ENCODE data around the gene KCNN3. TPM values are rescaled to one million over a fixed set of nuclear protein-coding genes. Genes with fewer than 3 reads are reported as not detected.

Gene KCNN3
- total RNA-seq, 1 experiment from 2014 or later = 0.26 TPM

DNA sequence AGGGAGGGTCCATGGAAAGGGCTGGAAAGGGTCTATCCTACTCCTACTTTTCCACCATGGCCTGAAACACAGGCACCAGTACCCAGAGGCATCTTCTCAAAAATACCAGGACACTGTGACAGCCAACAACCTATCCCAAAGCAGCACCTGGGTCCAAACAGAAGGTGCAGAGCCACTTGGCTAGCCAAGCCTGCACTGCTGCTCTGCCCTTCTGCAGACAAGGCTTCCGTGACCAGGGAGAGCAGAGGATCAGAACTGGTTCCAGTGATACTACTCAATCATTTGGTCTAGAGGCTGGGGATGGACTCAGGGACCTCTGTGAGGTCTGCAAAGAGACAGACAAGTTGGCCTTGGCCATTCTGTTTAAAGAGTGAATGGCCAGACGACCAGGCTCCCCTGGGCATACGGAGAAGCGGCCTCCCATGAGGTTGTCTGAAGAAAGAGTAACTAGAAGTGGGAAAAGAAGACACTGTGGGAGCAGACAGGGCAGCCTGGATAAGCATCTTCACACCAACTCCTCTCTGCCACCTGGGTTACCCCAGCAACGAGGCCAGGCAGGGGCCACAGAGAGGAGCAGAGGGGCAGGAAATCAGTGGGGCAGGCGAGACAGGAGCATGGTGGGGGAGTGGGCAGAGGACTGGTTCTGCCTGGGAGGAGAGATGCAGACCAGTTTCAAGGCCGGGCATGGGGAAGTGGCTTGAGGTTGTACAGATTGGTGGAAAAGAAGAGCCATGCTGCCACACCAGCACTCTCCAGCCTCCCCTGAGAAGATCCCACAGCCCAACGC is 5.7 kb downstream of the KCNN3 start:
- POLR2A ChIA-PET (ENCODE audit: unreplicated experiment) = no interaction called here
- Histone ChIP-seq H3K27ac (ENCODE audit: low read length) (no peak overlapping the region), H3K4me2 (ENCODE audit: low read length) (no peak overlapping the region), H3K4me3 (ENCODE audit: low read length) (no peak overlapping the region), H3K9me3 (ENCODE audit: low read length) (no peaks in the 10 kb centered on the region), H3K9ac (ENCODE audit: low read length) (no peak overlapping the region), H3K4me1 (ENCODE audit: insufficient read depth, low read length) (peaks cover 16% of the 10 kb centered on the region; the same call in 1 of the 2 replicates), H3K79me2 (ENCODE audit: low read length) (no peaks in the 10 kb centered on the region), H3K9me2 (replicated peaks; ENCODE audit: low read length) (no peaks in the 10 kb centered on the region), H3K36me3 (ENCODE audit: low read depth, low read length) (no peaks in the 10 kb centered on the region), H2AFZ (ENCODE audit: low read length) (no peak overlapping the region), H4K20me1 (ENCODE audit: low read length) (no peaks in the 10 kb centered on the region), H3K27me3 (ENCODE audit: low read length) (peaks cover 18% of the 10 kb centered on the region), H3F3A (ENCODE audit: low read length, unreplicated experiment) (no peaks in the 10 kb centered on the region)
- intact Hi-C loops (cut with micrococcal nuclease) = no loop called here
- DNase-seq (no peak), ATAC-seq (no peak)
- CTCF ChIA-PET = no interaction called here
- no peak for TF ChIP-seq CTCF (conservative IDR thresholded peaks at IDR 0.05; ENCODE audit: low read depth, low read length)
- TF ChIP-seq EZH2phosphoT487 (IDR thresholded peaks at IDR 0.05; ENCODE audit: borderline replicate concordance, low read length) = no peak
- TF ChIP-seq EZH2 (IDR thresholded peaks at IDR 0.05; ENCODE audit: low read length, unreplicated experiment) = no peak
- no TSS peak for BruUV-seq (replicated peaks)

GRCh38 chr1:154863315-154864174 is 6.5 kb downstream of the KCNN3 start:
- no TSS peak for BruUV-seq (replicated peaks)
- DNase-seq (peak; percentile 81), ATAC-seq (peak; percentile 70)
- intact Hi-C loops (cut with micrococcal nuclease) = no loop called here
- no peaks in the 10 kb centered on the region for H3K36me3 ChIP-seq (ENCODE audit: low read depth, low read length)
- H3K27ac ChIP-seq (ENCODE audit: low read length) = no peak overlapping the region
- H3K4me1 ChIP-seq (ENCODE audit: insufficient read depth, low read length) = peaks cover 16% of the 10 kb centered on the region; the same call in 1 of the 2 replicates
- no peak overlapping the region for H3K9ac ChIP-seq (ENCODE audit: low read length)
- CTCF ChIA-PET = no interaction called here
- H3K4me3 ChIP-seq (ENCODE audit: low read length) = no peak overlapping the region
- TF ChIP-seq CTCF (conservative IDR thresholded peaks at IDR 0.05; ENCODE audit: low read depth, low read length) (peak; percentile 91), EZH2 (IDR thresholded peaks at IDR 0.05; ENCODE audit: low read length, unreplicated experiment) (no peak)
- no peaks in the 10 kb centered on the region for H3K79me2 ChIP-seq (ENCODE audit: low read length)
- no peaks in the 10 kb centered on the region for H3K9me2 ChIP-seq (replicated peaks; ENCODE audit: low read length)
- no peak overlapping the region for H2AFZ ChIP-seq (ENCODE audit: low read length)
- no peak overlapping the region for H3K4me2 ChIP-seq (ENCODE audit: low read length)
- no peaks in the 10 kb centered on the region for H4K20me1 ChIP-seq (ENCODE audit: low read length)
- POLR2A ChIA-PET (ENCODE audit: unreplicated experiment) = no interaction called here
- peaks cover 9% of the 10 kb centered on the region for H3K27me3 ChIP-seq (ENCODE audit: low read length)
- no peaks in the 10 kb centered on the region for H3F3A ChIP-seq (ENCODE audit: low read length, unreplicated experiment)
- H3K9me3 ChIP-seq (ENCODE audit: low read length) = no peaks in the 10 kb centered on the region
